Pons (tissue), 1 donor: ENCODE measurements around the gene SKP1.

Source experiments
- DNase-seq: peaks from one replicate; pipeline ENCODE4 v3.0.0-alpha.2; 2016; ENCODE audit warnings: low spot score

SKP1 gene

DNA sequence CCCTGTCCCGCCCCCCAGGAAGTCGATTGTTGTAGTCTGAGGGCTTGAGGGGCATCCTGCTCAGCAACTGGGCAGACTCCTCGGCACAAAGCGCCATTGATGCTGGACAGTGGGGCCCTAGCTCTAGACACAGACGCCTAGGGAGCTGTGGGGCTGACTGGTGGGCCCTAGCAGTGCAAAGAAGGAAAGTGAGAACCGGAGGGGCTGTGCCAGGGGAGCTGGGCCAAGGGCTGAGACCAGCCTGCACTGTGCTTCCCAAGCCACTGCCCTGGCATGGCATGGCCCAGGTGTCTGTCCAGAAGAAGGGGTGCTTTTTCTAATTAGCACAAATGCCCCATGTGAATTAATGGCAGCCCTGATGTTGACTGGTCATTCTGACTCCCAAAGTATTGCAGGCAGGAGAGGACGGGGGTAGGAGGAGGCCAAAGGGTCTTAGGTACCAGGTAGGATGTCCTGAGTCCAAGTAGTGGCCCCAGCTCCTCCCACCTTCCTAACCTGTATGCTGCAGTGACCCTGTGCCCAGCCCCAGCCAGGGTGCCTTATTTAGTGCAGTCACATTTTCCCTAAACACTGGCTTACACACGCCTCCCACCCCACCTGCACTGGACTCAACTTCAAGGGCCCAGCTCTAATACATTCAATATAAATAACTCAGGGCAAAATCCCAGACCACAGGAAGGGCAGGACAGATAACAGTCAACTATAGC is 46.4 kb downstream of the SKP1 start:
- DNase-seq = no peak

DNA sequence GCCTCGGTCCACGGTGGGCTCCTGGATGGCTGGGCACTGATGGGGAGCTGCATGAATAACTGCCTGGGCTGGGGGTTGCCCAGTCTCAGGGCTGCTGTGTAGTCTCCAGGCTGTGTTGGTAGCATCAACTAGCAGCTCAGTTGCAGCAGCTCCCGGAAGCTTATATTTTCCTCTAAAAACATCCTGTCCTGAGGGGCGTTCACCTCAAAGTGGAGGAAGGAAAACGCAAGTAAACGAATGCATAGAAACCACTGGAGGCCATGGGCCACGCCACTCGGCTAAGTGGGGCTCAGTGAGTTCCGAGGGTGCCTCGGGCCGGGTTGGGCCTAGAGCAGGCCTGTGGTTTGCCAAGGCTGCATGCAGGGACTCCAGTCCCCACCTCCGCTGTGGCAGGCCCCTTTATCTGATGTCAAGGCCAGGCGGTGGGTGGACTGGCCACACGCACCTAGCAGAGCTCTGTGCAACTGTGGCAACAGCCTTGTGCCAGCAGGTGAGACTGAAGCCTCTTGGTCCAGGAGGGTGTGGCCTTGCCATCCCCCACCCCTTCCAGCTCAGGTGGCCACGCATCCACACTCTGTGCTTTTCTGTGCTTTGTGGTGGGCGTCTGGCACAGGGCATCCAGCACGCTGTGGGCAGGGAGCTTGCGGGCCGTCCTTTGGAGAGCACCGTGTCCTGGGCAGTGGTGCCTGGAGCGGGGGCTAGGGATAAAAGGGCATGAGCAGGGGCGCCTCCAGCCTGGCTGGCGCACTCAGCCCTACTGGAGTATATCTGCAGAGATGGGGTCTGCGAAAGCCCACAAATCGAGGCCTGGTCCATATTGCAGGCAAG is 47.1 kb downstream of the SKP1 start:
- DNase-seq = no peak

DNA sequence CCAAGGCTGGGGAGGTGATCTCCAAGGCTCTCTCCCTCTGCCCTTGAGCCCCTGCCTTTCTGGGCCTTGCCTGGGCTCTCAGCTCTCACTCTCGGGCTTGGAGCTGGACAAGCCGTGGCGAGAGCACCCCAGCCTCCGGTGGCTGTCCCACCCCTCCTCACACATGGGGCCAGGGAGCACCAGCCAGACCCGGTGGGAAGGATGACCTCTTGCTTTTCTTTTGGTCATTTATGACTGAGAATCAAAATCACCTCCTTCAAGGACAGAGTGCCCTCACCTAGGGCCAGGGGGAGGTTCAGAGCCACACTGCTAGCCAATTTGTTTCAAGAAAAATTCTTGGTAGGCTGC is 48.1 kb downstream of the SKP1 start:
- DNase-seq = no peak

DNA sequence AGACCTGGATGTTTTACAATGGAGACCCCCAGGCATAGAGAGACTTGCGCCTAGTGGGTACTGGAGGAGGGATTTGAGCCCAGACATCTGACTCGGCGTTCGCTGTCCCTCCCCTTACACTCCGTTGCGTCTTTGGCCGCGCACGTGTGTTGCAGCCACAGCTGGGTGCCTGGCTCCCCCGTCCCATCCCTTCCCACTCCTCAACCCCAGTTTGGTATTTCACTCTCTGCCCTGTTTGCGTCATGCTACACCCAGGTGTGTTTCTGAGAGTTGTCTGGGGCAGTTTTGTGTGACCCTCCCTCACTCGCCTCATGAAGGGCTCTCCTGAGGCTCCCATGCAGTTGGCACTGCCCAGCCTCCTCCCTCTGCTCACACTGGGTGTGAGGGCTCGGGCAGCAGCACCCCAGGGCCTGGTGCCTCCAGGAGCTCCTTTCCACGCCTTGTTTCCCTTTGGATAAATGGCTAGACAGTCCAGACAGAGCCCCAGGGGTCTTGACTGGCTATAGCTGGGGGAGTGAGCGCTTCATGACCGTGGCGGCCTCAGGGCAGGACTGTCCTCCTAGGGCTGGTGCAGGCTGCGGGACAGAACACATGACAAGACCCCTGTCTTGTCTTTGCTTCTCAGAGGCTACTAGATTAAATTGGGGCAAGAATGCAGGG is 48.6 kb downstream of the SKP1 start:
- no peak for DNase-seq

DNA sequence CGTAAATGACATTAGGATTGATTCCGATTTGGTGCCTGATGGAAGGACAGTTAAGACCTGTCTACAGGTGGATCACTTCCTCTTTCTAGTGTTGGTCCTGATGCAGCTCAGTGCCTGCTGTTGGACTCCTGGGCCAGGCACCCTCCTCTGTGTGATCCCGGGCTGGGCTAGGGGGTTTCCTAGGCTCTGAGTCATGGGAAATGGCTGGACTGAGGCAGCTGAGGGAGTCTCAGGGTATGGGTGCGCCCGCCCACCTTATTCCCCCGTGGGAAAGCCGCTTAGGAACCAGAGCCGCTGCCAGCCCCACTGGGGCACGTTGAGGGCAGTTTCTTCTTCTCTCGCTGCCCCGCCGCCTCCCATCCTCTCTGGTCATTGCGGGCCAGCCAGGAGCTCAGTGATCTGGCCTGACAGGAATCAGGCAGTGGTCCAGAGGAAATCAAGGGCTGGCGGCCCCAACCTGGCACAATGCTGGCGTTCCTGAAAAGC is 49.3 kb downstream of the SKP1 start:
- DNase-seq = no peak

DNA sequence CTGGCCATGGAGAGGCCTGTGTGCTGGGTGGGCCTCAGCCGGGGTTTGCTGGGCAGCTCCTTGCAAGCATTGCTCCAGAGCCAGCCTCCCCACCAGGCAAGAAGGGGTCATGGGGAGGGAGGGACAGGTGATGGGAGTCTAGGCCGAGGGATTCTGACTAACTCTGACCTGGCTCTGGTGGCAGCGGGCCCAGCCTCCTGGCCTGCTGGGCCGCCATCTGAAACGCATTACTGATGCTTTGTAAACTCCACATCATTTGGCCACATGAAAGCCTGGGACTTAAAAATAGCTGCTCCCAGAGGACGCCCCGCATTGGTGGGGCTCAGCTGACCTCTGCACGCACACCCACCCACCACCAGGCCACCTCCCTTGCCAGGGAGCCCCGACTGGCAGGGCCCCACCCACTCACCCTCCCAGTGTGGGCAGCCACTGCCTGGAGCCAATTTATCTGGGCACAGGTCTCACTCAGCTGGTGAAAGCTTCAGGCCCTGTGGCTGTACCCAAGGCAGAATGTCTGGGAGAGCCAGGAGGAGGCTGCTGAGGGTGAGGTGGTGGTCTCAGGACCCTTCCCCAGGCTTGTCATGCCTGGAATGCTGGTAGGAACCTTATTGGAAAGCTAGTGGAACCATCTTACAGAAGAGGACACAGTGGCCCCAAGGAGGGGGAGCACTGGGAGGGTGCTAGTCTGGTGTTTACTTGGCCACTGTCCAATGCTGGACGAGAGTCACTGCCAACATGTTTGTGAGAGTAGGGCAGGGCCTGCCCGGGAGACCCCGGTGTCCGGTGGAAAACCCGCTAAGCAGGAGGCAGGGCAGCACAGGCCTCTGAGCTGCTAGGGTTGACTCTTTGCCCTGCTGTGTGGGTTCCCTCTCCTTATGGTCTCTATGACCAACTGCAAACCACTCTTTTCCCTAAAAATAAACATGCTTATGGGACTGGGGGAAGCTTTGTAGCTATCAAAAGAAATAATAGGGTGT is 51.4 kb downstream of the SKP1 start:
- no peak for DNase-seq

DNA sequence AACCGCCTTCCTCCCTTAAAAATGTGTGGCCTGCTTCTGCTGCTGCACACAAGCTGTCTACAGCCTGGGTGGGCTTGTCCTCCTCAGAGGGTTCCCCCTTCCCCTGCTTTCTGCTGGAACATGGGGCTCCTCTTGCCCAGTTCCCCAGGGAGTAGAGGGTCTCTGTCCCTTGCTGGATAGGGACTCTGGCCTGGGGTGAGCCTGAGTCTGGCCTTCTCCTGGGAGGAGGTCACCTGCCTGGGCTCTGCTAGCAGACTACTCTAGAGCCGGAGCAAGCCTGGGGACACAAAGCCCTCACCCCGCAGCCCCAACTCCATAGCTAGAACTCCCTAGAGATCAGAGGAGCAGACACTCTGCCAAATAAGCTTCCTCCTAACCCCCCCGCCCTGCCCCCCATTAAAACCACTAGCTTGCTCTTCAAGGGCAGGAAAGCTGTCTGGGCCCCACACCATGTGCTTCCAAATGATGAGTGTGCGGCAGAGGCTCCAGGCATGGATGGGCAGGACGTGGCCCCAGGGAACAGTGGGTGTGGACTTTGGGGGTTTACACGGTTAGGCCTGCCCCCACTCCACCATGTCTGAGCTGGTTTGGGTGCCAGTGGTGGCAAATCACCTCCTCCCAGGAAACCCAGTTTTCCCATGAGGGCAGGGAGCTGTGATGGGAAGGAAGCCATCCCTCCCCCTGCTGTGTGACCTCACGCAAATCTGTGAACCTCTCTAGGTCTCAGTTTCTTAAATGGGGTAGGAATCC is 52.3 kb downstream of the SKP1 start:
- DNase-seq = no peak

DNA sequence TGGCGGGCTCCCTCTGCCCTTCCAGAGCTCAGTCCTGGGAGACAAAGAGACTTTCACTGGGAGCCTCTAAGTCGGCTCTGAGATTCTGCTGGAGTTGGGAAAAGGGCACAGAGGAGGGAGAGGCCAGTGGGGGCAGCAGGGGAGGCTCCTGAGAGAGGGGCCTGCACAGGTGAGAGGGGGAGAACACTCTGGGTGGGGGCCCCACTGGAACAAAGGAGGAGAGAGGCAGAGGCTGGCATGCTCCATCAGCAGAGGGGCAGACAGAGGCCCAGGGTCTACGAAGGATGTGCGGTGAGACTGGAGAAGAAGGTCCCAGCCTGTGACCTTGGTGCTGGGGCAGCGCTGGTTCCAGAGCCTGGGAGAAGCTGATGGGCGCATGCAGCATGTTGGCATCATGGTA is 53.4 kb downstream of the SKP1 start:
- no peak for DNase-seq

DNA sequence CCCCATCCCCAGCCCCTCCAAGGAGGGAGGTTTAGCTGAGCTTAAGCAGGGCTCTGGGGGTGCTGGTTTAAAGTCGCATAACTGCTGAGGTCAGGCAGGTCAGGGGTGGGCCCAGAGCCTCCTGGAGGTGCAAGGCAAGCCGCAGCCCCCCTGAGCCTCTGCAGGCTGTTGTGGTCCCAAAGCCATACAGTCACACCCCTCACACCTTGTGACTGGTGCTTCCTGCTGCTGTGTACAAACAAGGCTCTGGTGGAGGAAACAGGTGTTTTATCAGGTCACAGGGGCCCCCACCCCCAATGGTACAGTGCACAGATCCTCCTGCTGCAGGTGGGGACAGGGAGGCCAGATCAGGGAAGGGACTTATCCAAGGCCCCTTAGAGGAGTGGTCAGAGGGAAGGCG is 54.2 kb downstream of the SKP1 start:
- DNase-seq = no peak

DNA sequence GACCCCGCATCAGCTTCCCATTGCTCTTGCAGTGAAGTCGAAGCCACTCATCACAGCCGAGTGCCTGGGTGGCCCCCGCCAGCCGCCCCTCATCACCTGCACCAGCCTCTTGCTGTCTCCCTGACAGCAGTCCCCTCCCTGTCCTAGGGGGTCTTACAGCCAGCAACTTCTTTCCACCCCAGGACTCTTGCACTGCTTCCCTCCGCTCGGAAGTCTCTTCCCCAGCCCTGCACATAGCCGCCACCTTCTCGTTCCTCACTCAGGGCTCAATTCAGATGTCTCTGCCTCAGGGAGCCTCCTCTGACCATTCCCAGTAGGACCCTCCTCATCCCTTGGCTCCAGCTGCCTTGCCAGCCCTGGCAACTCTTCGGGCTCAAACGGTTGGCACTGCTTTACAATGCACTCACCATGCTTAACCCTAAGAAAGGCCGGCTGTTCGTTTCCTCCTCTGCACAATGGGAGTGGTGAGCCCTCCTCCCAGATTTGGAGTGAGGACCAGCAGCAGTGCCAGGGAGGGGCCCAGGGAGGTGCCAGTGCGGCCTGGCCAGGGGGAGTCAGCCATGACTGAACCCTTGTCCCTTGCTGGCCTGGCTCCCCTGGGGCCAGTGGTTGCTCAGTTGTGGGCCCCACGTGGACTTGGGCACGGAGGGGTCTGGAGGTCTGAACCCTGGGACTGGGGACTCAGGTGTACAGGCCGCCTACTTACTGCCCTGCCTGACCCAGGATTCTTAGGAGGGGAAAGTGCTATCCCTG is 56.2 kb downstream of the SKP1 start:
- no peak for DNase-seq

DNA sequence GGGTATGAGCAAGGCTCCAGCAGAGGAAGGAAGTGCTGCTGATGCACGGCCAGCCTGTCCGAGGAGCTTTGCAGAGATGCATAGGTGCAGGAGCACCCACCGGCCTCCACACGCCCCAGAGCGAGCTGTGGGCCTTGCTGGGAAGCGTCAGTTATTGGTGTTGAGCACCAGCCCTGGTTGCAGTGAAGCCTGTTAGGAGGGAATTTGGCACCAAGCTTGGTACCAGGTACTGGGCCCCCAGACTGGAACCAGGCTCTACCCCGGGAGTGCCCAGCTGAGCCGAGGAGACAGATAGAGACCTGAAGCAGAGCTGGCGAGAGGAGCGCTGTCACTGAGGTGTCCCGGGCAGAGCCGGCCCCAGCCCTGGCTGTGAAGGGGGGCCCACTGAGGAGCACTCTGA is 57.0 kb downstream of the SKP1 start:
- no peak for DNase-seq

DNA sequence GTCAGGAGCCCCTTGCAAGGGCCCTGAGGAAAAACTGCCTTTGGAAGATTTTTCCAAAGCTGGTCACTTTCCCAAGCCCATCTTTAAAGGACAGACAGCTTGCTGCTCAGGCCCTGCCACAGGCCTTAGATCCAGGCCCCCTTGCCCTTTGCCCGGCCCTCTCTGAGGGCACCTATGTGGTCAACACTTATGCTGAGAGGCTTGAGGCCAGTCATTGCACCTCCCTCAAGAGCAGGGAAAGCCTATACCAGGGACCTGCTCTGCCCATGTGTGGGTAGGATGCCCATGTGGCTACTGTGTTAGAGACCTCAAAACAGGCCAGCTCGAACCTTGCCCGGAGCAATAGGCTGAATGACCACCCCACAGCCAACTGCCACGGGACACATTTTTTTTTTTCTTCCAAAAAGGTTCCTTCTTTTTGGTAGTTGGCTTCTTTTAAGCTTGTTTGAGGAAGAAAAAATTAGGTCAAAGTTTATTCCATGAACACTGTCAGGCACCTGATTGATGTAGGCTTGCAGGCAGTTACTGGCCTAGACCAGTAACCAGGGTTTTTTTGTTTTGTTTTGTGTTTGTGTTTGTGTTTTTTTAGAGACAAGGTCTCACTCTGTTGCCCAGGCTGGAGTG is 58.4 kb downstream of the SKP1 start:
- no peak for DNase-seq

DNA sequence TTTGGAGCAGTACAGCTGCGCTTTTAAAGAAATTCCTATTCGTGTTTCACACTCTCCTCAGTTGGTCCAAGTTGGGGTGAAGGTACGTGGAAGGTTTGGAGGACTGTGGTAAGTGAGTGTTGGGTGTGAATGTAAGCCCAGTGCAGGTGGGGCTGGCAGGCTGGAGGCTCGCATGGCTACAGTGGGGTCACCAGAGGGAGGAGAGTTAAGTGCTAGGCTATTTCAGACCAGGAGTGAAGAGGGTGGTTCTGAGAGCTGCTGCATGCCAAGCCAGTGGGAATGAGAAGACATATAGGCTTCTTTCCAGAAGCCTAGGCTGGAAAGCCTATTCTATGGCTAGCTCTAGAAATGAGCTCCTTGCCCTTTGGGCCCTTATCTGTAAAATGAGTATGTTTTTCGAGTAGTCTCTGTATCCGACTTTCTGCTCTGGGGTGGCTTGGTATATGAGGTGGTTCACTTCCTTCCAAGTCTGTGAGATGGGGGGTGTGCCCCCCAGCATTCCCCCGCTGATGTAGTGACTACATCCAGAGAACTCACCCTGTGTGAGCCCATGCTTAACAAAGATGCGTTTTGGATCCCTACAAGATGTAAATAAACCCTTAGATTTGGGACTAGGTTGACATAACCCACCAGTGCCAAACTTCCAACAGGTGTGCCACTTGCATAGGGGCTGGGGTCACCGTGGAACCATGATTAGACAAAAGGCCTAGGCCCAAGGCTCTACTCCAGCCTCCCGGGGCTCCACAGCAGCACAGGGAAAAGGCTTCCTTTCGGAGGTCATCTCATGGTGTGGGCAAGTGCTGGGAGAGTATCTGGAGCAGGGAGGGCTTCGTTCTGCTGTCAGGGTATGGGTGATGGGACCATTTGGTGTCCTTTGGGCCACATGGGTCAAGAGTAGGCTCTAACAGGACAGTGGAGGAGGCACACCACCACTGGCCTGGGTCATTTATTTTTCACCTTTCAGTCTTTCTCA is 59.7 kb downstream of the SKP1 start:
- DNase-seq = no peak

DNA sequence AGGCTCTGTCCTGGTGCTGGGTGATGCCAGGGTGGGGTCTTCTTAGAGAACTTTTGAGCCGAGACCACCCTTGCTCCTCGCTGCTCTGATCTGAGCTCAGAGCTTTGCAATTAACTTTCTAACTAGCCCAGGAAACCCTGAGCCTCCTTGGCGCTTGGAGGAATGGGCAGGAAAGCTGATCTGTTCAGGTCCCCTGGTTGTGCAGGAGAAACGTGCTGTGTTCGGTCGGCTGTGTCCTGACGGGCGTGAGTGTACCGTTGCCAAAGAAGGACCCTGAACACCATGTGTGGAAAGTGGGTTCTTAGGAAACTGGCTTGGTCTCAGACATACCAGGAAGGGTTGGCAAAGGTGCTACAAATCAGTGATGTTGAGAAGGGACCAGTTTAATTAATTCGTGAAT is 60.5 kb downstream of the SKP1 start:
- DNase-seq = no peak

DNA sequence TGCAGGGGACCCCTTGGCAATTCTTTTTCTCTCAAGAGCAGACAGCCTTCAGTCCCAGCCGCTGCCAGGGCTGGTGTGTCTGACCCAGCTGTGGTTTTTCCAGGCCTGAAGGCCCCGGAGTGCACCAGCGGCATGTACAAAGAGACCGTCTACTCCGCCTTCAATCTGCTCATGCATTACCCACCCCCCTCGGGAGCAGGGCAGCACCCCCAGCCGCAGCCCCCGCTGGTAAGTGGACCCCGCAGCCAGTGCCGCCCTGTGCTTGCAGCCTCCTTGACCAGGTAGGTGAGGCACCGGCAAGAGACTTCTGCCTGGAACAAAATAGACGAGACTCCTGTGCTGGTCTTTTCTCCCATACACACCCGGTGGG is 61.0 kb downstream of the SKP1 start:
- no peak for DNase-seq

DNA sequence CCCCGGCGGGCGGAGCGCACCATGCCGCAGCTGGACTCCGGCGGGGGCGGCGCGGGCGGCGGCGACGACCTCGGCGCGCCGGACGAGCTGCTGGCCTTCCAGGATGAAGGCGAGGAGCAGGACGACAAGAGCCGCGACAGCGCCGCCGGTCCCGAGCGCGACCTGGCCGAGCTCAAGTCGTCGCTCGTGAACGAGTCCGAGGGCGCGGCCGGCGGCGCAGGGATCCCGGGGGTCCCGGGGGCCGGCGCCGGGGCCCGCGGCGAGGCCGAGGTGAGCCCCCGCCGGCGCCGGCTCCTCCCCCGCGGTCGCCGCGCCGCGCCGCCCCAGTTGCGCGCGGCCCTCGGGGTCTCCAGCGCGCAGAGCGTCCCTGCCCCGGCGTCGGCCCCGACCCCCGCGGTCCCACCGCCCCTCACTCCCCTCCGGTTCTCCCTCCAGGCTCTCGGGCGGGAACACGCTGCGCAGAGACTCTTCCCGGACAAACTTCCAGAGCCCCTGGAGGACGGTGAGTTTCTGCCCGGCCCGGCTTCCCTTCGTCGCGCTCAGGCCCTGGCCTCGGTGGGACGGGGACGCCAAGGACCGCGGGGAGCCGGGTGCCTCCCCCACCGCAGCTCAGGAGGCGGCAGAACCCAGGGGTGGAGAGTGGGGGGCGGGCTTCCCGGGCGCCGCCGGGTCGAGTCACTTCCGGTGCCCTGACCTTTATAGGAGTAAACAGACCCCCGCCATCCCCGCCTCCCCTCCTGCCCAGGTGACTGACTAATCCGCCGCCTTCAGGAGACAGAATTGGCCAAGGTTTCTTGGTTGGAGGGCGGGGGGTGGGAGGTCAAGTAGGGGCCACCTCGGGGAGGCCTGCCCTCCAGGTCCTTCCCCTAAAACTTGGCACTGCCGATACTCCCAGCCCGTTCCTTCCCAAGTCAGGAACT is 61.6 kb downstream of the SKP1 start:
- DNase-seq = no peak
